Dendritic cell treated with granulocyte-macrophage colony-stimulating factor and Interleukin-4, amounts not matched to agents 40 ng/mL and 50 ng/mL, for 4 days (primary cell): ENCODE data around the gene NDUFS8.

Experiments used
- H3K27ac Mint-ChIP-seq: one replicate; pipeline ENCODE4 v1.8.0; 2022; ENCODE audit warnings: mild to moderate bottlenecking, mixed read lengths
- H3K27me3 Mint-ChIP-seq: one replicate; pipeline ENCODE4 v1.8.0; 2022; ENCODE audit warnings: mild to moderate bottlenecking, mixed read lengths
- H3K36me3 Mint-ChIP-seq: one replicate; pipeline ENCODE4 v1.8.0; 2022; ENCODE audit warnings: low read depth, mixed read lengths
- H3K4me1 Mint-ChIP-seq: one replicate; pipeline ENCODE4 v1.8.0; 2022; ENCODE audit warnings: low read depth, mixed read lengths
- H3K4me3 Mint-ChIP-seq: one replicate; pipeline ENCODE4 v1.8.0; 2022; ENCODE audit warnings: mild to moderate bottlenecking, moderate library complexity, mixed read lengths
- H3K9me3 Mint-ChIP-seq: one replicate; pipeline ENCODE4 v1.8.0; 2022; ENCODE audit warnings: mixed read lengths
- intact Hi-C: fragments of 100-400 bp; cut with micrococcal nuclease; formaldehyde crosslinking; loops from one replicate; pipeline ENCODE4 v1.15.0; 2022

The NDUFS8 gene

GRCh38 chr11:68008381-68009337 lies 21.8 kb upstream of the NDUFS8 start:
- H3K9me3 Mint-ChIP-seq: no peaks in the 10 kb centered on the region
- H3K36me3 Mint-ChIP-seq: peaks cover 21% of the 10 kb centered on the region
- no peaks in the 10 kb centered on the region for H3K27me3 Mint-ChIP-seq
- intact Hi-C loops: no loop called here
- H3K4me3 Mint-ChIP-seq: peak overlapping the region; percentile 87
- H3K27ac Mint-ChIP-seq: peak overlapping the region; percentile 99
- H3K4me1 Mint-ChIP-seq: peaks cover 88% of the 10 kb centered on the region

DNA sequence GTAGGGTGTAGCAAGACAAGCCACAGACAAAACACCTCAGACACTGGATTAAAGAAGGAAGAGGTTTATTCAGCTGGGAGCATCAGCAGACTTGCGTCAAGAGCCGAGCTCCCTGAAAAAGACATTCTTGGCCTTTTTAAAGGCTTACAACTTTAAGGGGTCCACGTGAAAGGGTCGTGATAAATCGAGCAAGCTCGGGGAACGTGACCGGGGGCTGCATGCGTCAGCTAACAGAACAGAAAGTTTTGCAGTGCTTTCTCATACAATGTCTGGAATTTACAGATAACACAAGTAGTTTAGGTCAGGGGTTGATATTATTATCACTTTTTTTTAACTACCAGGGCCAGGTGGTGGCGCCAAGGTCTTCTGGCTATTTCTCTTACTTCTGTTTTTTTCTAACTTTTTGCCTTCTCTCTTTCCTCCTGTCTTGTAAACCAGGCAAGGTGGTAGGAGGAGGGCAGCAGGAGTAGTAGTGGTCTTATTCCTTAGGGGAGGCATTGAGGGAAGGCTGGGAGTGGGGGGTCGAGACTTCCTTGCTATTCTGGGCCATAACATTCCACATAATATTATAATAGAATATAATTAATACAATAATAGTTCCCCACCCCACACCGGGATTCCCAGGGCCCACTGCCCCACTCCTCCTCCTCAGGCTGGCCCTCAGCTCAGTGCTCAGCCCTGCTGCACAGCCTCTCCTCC lies 20.9 kb upstream of the NDUFS8 start:
- Mint-ChIP-seq H3K9me3 (no peaks in the 10 kb centered on the region), H3K36me3 (peaks cover 30% of the 10 kb centered on the region), H3K4me3 (peak overlapping the region; percentile 87), H3K27ac (peak overlapping the region; percentile 99), H3K4me1 (peaks cover 91% of the 10 kb centered on the region), H3K27me3 (no peaks in the 10 kb centered on the region)
- intact Hi-C loops: loop anchor here (2.0 kb wide), 2 partner anchors 13 to 31 kb away; no protein-coding TSS in a partner anchor

GRCh38 chr11:68010090-68011041 lies 20.1 kb upstream of the NDUFS8 start, which contains the start of gene ALDH3B1:
ALDH3B1 (plus strand) TSS chr11:68010327; CDS start chr11:68015298, 4,971 bp downstream.
- intact Hi-C loops: loop anchor here (2.0 kb wide), 2 partner anchors 14 to 30 kb away; no protein-coding TSS in a partner anchor
- H3K27ac Mint-ChIP-seq: peak within 1 kb of the TSS; percentile 99

DNA sequence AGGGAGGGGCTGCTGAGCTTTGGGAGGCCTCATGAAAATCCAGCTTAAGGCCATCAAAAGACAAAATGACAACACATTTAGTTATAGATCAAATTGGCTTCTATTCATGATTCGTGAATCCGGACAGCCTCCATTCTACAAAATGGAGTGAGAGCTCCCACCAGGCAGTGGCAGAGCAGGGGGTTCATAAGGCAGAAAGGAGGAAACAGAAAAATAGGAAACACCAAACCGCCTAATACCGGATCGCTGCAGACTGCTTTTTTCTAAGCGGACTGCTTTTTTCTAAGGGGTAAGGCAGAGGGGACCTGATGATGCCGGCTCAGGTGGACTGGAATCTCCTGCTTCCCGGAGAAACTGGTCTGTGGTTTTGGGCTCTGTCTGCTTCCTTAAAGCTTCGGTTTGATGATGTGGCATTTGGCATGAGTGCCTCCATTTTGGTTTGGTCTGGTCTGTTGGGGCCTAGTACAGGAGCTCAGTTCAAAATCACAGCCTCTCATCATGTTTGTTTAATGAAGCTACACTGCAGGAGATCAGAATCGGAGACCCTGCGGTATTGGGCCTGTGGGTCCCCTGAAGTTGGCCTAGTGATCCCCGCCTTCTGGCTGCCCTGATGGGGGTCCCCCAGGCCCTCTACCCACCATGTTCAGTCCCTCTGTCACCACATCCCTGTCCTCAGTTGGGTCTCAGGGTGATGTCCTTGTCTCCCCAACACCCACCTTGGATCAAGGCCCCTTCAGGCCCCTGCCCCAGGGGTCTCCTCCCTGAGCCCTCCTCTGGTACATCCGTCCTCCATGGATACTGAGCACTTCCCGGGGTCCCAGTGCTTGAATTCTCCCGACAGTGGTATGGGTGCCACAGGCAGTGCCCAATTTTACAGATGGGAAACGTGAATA lies 19.2 kb upstream of the NDUFS8 start:
- Mint-ChIP-seq H3K27me3 (no peaks in the 10 kb centered on the region), H3K27ac (peak overlapping the region; percentile 99), H3K4me3 (peak overlapping the region; percentile 87), H3K36me3 (peaks cover 47% of the 10 kb centered on the region), H3K4me1 (peaks cover 88% of the 10 kb centered on the region), H3K9me3 (no peaks in the 10 kb centered on the region)
- intact Hi-C loops: loop anchor here (2.0 kb wide), 2 partner anchors 14 to 30 kb away; no protein-coding TSS in a partner anchor

More at GRCh38 chr11:68010090-68011041, 20.1 kb upstream of the NDUFS8 start, which contains the start of gene ALDH3B1:
- Mint-ChIP-seq H3K27me3 (no peaks in the 10 kb centered on the region), H3K4me3 (peak within 1 kb of the TSS; percentile 87), H3K9me3 (no peaks in the 10 kb centered on the region), H3K4me1 (peaks cover 91% of the 10 kb centered on the region), H3K36me3 (peaks cover 38% of the 10 kb centered on the region)

GRCh38 chr11:68012044-68012842 lies 18.2 kb upstream of the NDUFS8 start:
- peaks cover 57% of the 10 kb centered on the region for H3K36me3 Mint-ChIP-seq
- peak overlapping the region; percentile 99 for H3K27ac Mint-ChIP-seq
- H3K4me3 Mint-ChIP-seq: peak overlapping the region; percentile 87
- H3K4me1 Mint-ChIP-seq: peaks cover 86% of the 10 kb centered on the region
- H3K27me3 Mint-ChIP-seq: no peaks in the 10 kb centered on the region
- no peaks in the 10 kb centered on the region for H3K9me3 Mint-ChIP-seq
- intact Hi-C loops: no loop called here

GRCh38 chr11:68012843-68013610 lies 17.5 kb upstream of the NDUFS8 start:
- no peak overlapping the region for H3K4me3 Mint-ChIP-seq
- H3K27ac Mint-ChIP-seq: peak overlapping the region; percentile 99
- intact Hi-C loops: no loop called here
- no peaks in the 10 kb centered on the region for H3K9me3 Mint-ChIP-seq
- peaks cover 65% of the 10 kb centered on the region for H3K36me3 Mint-ChIP-seq
- no peaks in the 10 kb centered on the region for H3K27me3 Mint-ChIP-seq
- H3K4me1 Mint-ChIP-seq: peaks cover 87% of the 10 kb centered on the region

GRCh38 chr11:68013611-68014156 lies 16.8 kb upstream of the NDUFS8 start:
- peak overlapping the region; percentile 99 for H3K27ac Mint-ChIP-seq
- H3K9me3 Mint-ChIP-seq: no peaks in the 10 kb centered on the region
- no peaks in the 10 kb centered on the region for H3K27me3 Mint-ChIP-seq
- peaks cover 84% of the 10 kb centered on the region for H3K4me1 Mint-ChIP-seq
- peaks cover 71% of the 10 kb centered on the region for H3K36me3 Mint-ChIP-seq
- H3K4me3 Mint-ChIP-seq: no peak overlapping the region
- intact Hi-C loops: no loop called here

DNA sequence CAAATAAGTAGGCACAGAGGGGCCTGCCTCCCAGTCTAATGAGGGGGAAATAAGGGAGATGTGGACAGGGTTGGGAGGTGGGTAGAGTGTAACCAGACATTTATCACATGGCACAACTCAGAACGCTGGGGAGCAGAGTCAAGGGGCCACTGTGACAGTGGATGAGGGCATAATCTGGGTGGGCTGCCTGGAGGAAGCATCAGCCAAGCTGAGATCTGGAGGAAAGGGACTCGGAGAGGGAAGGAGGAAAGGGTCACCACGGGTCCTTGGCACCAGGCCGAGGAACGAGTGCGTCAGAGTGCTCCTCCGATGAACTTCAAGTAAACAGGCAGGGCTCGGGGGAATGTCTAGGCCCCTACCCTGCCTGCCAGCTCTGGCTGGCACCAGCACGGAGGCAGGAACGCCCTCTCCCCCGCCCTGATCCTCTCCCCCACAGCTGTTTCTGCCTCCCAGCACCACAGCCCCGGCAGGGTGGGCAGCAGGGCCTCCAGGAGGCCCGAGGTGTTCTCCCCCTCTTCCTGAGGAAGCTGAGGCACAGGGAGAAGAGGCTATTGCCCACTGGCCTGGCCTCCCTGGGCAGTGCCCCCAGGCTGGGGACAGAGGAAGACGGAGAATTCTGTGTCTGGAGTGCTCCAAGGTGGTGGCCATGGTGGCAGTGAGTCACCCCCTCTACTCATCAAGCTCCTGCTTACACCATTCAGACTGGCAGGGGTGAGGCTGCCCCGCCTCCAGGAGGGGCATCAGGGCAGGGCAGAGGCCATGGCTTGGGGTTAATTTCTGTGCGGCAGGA lies 16.1 kb upstream of the NDUFS8 start:
- Mint-ChIP-seq H3K9me3 (no peaks in the 10 kb centered on the region), H3K27ac (peak overlapping the region; percentile 99), H3K4me3 (no peak overlapping the region), H3K4me1 (peaks cover 77% of the 10 kb centered on the region), H3K27me3 (no peaks in the 10 kb centered on the region), H3K36me3 (peaks cover 78% of the 10 kb centered on the region)
- intact Hi-C loops: no loop called here

- Mint-ChIP-seq H3K27me3 (no peaks in the 10 kb centered on the region), H3K27ac (peak overlapping the region; percentile 99), H3K9me3 (no peaks in the 10 kb centered on the region), H3K36me3 (peaks cover 84% of the 10 kb centered on the region), H3K4me3 (no peak overlapping the region), H3K4me1 (peaks cover 71% of the 10 kb centered on the region)
- intact Hi-C loops: no loop called here
These were observed 15.5 kb upstream of the NDUFS8 start for GRCh38 chr11:68014947-68015447.

DNA sequence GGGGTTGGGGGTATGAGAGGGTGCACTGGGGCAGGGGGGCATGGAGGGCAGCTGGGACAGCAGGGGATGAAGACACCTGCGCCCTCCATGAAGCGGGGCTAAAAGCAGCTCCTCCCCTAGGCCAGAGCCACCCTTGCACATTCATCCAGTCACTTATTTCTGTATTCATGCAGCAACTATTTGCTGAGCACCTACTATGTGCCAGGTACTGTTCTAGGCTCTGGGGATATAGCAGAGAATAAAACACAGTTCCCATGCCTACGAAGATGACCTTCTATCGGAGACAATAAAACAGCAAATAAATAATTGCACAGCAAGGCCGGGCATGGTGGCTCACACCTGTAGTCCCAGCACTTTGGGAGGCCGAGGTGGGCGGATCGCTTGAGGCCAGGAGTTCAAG lies 15.0 kb upstream of the NDUFS8 start:
- Mint-ChIP-seq H3K36me3 (peaks cover 85% of the 10 kb centered on the region), H3K4me1 (peaks cover 70% of the 10 kb centered on the region), H3K27ac (no peak overlapping the region), H3K27me3 (no peaks in the 10 kb centered on the region), H3K4me3 (no peak overlapping the region), H3K9me3 (no peaks in the 10 kb centered on the region)
- intact Hi-C loops: no loop called here
